ENCODE measurements around the gene ATP5ME.

Gene ATP5ME

GRCh38 chr4:622996-623913, 50.8 kb downstream of the ATP5ME start:
- DNase-seq (ENCODE audit: low read depth in 2 of 2), result no peak
